Mucosa of rectum (tissue), 2 donors: Measurements from ENCODE around the gene ZC3H12C.

Experiments
- H3K27ac ChIP-seq, 2 donors: one replicate each; pipeline ENCODE4 v1.7.0; 2013; ENCODE audit warnings: inconsistent platforms in 2 of 2, low read depth in 2 of 2, low read length in 2 of 2
- H3K27me3 ChIP-seq, 2 donors: one replicate each; pipeline ENCODE4 v1.7.0; 2013; ENCODE audit warnings: low read length in 2 of 2; ENCODE audit not compliant: control insufficient read depth in 2 of 2, insufficient read depth in 2 of 2
- H3K36me3 ChIP-seq, 2 donors: one replicate each; pipeline ENCODE4 v1.7.0; 2013; ENCODE audit warnings: low read length in 2 of 2; ENCODE audit not compliant: control insufficient read depth in 2 of 2, insufficient read depth in 2 of 2
- H3K4me1 ChIP-seq, 2 donors: one replicate each; pipeline ENCODE4 v1.7.0; 2013; ENCODE audit warnings: low read length in 2 of 2, mild to moderate bottlenecking in 1 of 2; ENCODE audit not compliant: control insufficient read depth in 2 of 2, insufficient read depth in 2 of 2
- H3K4me3 ChIP-seq, 2 donors: one replicate each; pipeline ENCODE4 v1.7.0; 2013; ENCODE audit warnings: low read length in 2 of 2
- H3K9ac ChIP-seq, 2 donors: one replicate each; pipeline ENCODE4 v1.7.0; 2013; ENCODE audit warnings: low read length in 2 of 2, low read depth in 1 of 2, mild to moderate bottlenecking in 1 of 2
- H3K9me3 ChIP-seq, 2 donors: one replicate each; pipeline ENCODE4 v1.7.0; 2013; ENCODE audit warnings: low read length in 2 of 2; ENCODE audit not compliant: control insufficient read depth in 2 of 2
- donor health status: healthy.
- donor health status: Normal muscosa, but diverticular disease.

ZC3H12C gene

GRCh38 chr11:110141812-110142211 lies 48.6 kb downstream of the ZC3H12C start:
- Histone ChIP-seq H3K9me3 (no peaks in the 10 kb centered on the region), H3K27me3 (no peaks in the 10 kb centered on the region)

GRCh38 chr11:110147962-110148709 lies 54.9 kb downstream of the ZC3H12C start:
- Histone ChIP-seq H3K9ac (no peak overlapping the region), H3K36me3 (no peaks in the 10 kb centered on the region), H3K4me3 (no peak overlapping the region), H3K27me3 (no peaks in the 10 kb centered on the region), H3K27ac (no peak overlapping the region), H3K9me3 (no peaks in the 10 kb centered on the region), H3K4me1 (no peaks in the 10 kb centered on the region)

More at GRCh38 chr11:110141812-110142211, 48.6 kb downstream of the ZC3H12C start:
- no peaks in the 10 kb centered on the region for H3K4me1 ChIP-seq
- no peak overlapping the region for H3K9ac ChIP-seq
- peaks cover 0 to 3% of the 10 kb centered on the region in 2 donors for H3K36me3 ChIP-seq
- H3K4me3 ChIP-seq = no peak overlapping the region
- H3K27ac ChIP-seq = no peak overlapping the region

GRCh38 chr11:110148775-110149744 lies 55.9 kb downstream of the ZC3H12C start:
- no peak overlapping the region for H3K4me3 ChIP-seq
- H3K36me3 ChIP-seq = peaks cover 0 to 4% of the 10 kb centered on the region in 2 donors
- no peaks in the 10 kb centered on the region for H3K27me3 ChIP-seq
- no peaks in the 10 kb centered on the region for H3K9me3 ChIP-seq
- no peak overlapping the region for H3K9ac ChIP-seq
- no peaks in the 10 kb centered on the region for H3K4me1 ChIP-seq
- no peak overlapping the region for H3K27ac ChIP-seq

GRCh38 chr11:110152199-110152598 lies 59.0 kb downstream of the ZC3H12C start:
- Histone ChIP-seq H3K9ac (no peak overlapping the region), H3K36me3 (peaks cover 0 to 9% of the 10 kb centered on the region in 2 donors), H3K4me1 (no peaks in the 10 kb centered on the region), H3K9me3 (no peaks in the 10 kb centered on the region), H3K27ac (no peak overlapping the region), H3K27me3 (no peaks in the 10 kb centered on the region), H3K4me3 (no peak overlapping the region)

- Histone ChIP-seq H3K36me3 (peaks cover 0 to 15% of the 10 kb centered on the region in 2 donors), H3K9ac (no peak overlapping the region), H3K9me3 (no peaks in the 10 kb centered on the region), H3K27ac (no peak overlapping the region), H3K4me3 (no peak overlapping the region), H3K27me3 (no peaks in the 10 kb centered on the region), H3K4me1 (no peaks in the 10 kb centered on the region)
Measured at GRCh38 chr11:110153474-110153873, 60.3 kb downstream of the ZC3H12C start.

GRCh38 chr11:110156503-110156902 lies 63.3 kb downstream of the ZC3H12C start:
- Histone ChIP-seq H3K4me1 (no peaks in the 10 kb centered on the region), H3K27ac (no peak overlapping the region), H3K36me3 (peaks cover 14 to 25% of the 10 kb centered on the region in 2 donors), H3K4me3 (no peak overlapping the region), H3K27me3 (no peaks in the 10 kb centered on the region), H3K9ac (no peak overlapping the region), H3K9me3 (no peaks in the 10 kb centered on the region)

- H3K9me3 ChIP-seq = no peaks in the 10 kb centered on the region
- H3K36me3 ChIP-seq = peaks cover 19 to 29% of the 10 kb centered on the region in 2 donors
- no peak overlapping the region for H3K9ac ChIP-seq
- no peaks in the 10 kb centered on the region for H3K4me1 ChIP-seq
- no peak overlapping the region for H3K27ac ChIP-seq
- no peaks in the 10 kb centered on the region for H3K27me3 ChIP-seq
- H3K4me3 ChIP-seq = no peak overlapping the region
Measured at GRCh38 chr11:110158317-110159200, 65.4 kb downstream of the ZC3H12C start.

- Histone ChIP-seq H3K4me3 (no peak overlapping the region), H3K27me3 (no peaks in the 10 kb centered on the region), H3K9ac (no peak overlapping the region), H3K36me3 (peaks cover 26 to 31% of the 10 kb centered on the region in 2 donors), H3K4me1 (no peaks in the 10 kb centered on the region), H3K9me3 (no peaks in the 10 kb centered on the region), H3K27ac (no peak overlapping the region)
Measured at GRCh38 chr11:110159476-110159875, 66.3 kb downstream of the ZC3H12C start.

- Histone ChIP-seq H3K4me3 (no peak overlapping the region), H3K9me3 (no peaks in the 10 kb centered on the region), H3K27me3 (no peaks in the 10 kb centered on the region), H3K36me3 (peaks cover 31 to 36% of the 10 kb centered on the region in 2 donors), H3K9ac (no peak overlapping the region), H3K27ac (no peak overlapping the region), H3K4me1 (no peaks in the 10 kb centered on the region)
Measured at GRCh38 chr11:110160016-110160415, 66.8 kb downstream of the ZC3H12C start.
